HEK293 (cell line): Measurements from ENCODE around the gene DCUN1D1.

Experiments used
- KLF8 ChIP-seq: fragments of 450-650 bp; formaldehyde crosslinking; IDR thresholded peaks from 2 replicates; pipeline ENCODE4 v1.5.1; 2016; ENCODE audit warnings: missing biosample characterization, missing genetic modification characterization
- SP2 ChIP-seq: fragments of 450-650 bp; formaldehyde crosslinking; IDR thresholded peaks from 2 replicates; pipeline ENCODE4 v1.5.1; 2016; ENCODE audit warnings: missing biosample characterization, missing genetic modification characterization
- YY1 ChIP-seq: fragments of 450-650 bp; formaldehyde crosslinking; IDR thresholded peaks from 2 replicates; pipeline ENCODE4 v1.5.1; 2018; ENCODE audit warnings: missing biosample characterization, missing genetic modification characterization
- ZNF157 ChIP-seq: fragments of 450-650 bp; formaldehyde crosslinking; IDR thresholded peaks from 2 replicates; pipeline ENCODE4 v1.5.1; 2016; ENCODE audit warnings: missing biosample characterization, missing genetic modification characterization
- ZNF530 ChIP-seq: fragments of 450-650 bp; formaldehyde crosslinking; IDR thresholded peaks from 2 replicates; pipeline ENCODE4 v1.5.1; 2016; ENCODE audit warnings: low read depth, missing biosample characterization, missing genetic modification characterization
- TF ChIP-seq, protein P1 (sequence below): fragments of 450-650 bp; formaldehyde crosslinking; IDR thresholded peaks from 2 replicates; pipeline ENCODE4 v1.5.1; 2016; ENCODE audit warnings: missing biosample characterization, missing genetic modification characterization

DNA sequence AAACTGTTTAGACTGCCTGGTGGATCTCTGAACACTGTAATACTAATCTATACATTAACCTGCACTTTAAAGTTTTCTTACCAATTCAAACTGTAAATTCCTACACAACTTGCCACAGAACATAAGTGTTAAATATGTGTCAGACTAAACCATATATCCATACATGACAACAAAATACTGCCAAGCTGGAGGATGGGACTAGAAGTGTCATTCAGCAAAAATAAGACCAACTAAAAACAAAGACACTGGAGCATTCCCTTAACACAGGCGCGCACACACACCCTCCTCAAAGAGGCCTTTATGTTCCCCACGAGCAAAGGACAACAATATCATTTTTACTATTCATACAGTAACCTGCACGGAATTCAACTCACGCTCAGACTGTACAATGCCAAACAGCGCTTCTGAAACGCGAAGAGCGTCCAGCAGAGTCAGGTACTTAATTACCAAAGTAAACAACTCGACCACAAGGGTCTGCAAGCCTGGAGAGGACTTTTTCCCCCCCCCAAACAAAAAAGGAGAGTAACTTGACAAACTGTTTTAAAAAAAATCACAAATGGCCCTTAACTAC, 1.1 kb downstream of the DCUN1D1 start:
- no peak for TF ChIP-seq SP2 (tag by site-specific recombination)
- no peak for TF ChIP-seq KLF8 (tag by site-specific recombination)
- TF ChIP-seq, protein P1, sequence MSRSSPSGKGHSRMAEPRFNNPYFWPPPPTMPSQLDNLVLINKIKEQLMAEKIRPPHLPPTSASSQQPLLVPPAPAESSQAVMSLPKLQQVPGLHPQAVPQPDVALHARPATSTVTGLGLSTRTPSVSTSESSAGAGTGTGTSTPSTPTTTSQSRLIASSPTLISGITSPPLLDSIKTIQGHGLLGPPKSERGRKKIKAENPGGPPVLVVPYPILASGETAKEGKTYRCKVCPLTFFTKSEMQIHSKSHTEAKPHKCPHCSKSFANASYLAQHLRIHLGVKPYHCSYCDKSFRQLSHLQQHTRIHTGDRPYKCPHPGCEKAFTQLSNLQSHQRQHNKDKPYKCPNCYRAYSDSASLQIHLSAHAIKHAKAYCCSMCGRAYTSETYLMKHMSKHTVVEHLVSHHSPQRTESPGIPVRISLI (tag by site-specific recombination), result no peak
- TF ChIP-seq YY1 (tag by site-specific recombination), result no peak
- TF ChIP-seq ZNF157 (tag by site-specific recombination), result no peak
- TF ChIP-seq ZNF530 (tag by site-specific recombination), result no peak
